H1 (cell line): Measurements from ENCODE around the gene MCC. TPM values are rescaled to one million over a fixed set of nuclear protein-coding genes. Genes with fewer than 3 reads are reported as not detected.

Experiments
- CTCF ChIA-PET: fragments of 300-600 bp; sonication (Branson Sonifier 250); formaldehyde crosslinking; loops from one replicate; lab custom pipeline; 2021; ENCODE audit not compliant: partially characterized antibody; lab: Charles Lee
- POLR2A ChIA-PET: fragments of 300-600 bp; sonication (Branson Sonifier 250); formaldehyde crosslinking; loops from one replicate; lab custom pipeline; 2021; ENCODE audit warnings: inconsistent platforms; ENCODE audit not compliant: partially characterized antibody; lab: Charles Lee
- DNase-seq, 2 experiments: peaks; one replicate each; pipeline versions ENCODE4 v3.0.0 to v3.0.0-alpha.2; 2010 to 2022; ENCODE audit warnings: low spot score in 2 of 2, low read depth in 1 of 2, mixed read lengths in 1 of 2
- FAIRE-seq: peaks from 2 replicates; lab custom pipeline; 2011; peaks lifted over from hg19 to GRCh38; lab: Jason Lieb, UNC
- H2AFZ ChIP-seq: 2 replicates; pipeline ENCODE4 v1.8.1; 2012; ENCODE audit warnings: low read length, inconsistent platforms
- H2AK5ac ChIP-seq: 2 replicates; pipeline ENCODE4 v1.6.1; 2013; ENCODE audit warnings: low read depth, low read length
- H2BK120ac ChIP-seq: replicated peaks from 2 replicates; pipeline ENCODE3; 2013; ENCODE audit warnings: low read depth, low read length, inconsistent platforms
- H2BK12ac ChIP-seq: 2 replicates; pipeline ENCODE4 v1.6.1; 2013; ENCODE audit warnings: low read depth, low read length
- H2BK15ac ChIP-seq: 2 replicates; pipeline ENCODE4 v1.6.1; 2013; ENCODE audit warnings: low read length
- H2BK20ac ChIP-seq: 2 replicates; pipeline ENCODE4 v1.6.1; 2013; ENCODE audit warnings: low read length
- H2BK5ac ChIP-seq: 2 replicates; pipeline ENCODE4 v1.6.1; 2013; ENCODE audit warnings: low read depth, low read length
- H3K14ac ChIP-seq: 2 replicates; pipeline ENCODE4 v1.6.1; 2013; ENCODE audit warnings: inconsistent platforms; ENCODE audit not compliant: insufficient read length
- H3K18ac ChIP-seq: 2 replicates; pipeline ENCODE4 v1.6.1; 2013; ENCODE audit warnings: low read length; ENCODE audit errors: extremely low read depth
- H3K23ac ChIP-seq: 2 replicates; pipeline ENCODE4 v1.6.1; 2013; ENCODE audit warnings: inconsistent platforms; ENCODE audit not compliant: insufficient read length
- H3K23me2 ChIP-seq: 2 replicates; pipeline ENCODE4 v1.6.1; 2013; ENCODE audit warnings: low read depth, low read length
- H3K27ac ChIP-seq: 2 replicates; pipeline ENCODE4 v1.6.1; 2011; ENCODE audit warnings: low read depth, low read length, inconsistent platforms
- H3K27me3 ChIP-seq, 4 experiments: replicated peaks in 1 of 4; 1 replicate in 1 of 4; 2 replicates in 3 of 4; pipeline versions ENCODE4 v1.6.1 to v1.8.1; 2011 to 2013; ENCODE audit warnings: low read length in 3 of 4, mild to moderate bottlenecking in 3 of 4, inconsistent platforms in 2 of 4, mixed read lengths in 2 of 4, moderate library complexity in 1 of 4; ENCODE audit not compliant: control insufficient read depth in 3 of 4, insufficient read depth in 3 of 4; ENCODE audit errors: extremely low read depth in 1 of 4
- H3K36me3 ChIP-seq, 4 experiments: 2 replicates each; pipeline versions ENCODE4 v1.6.1 to v1.8.1; 2011 to 2013; ENCODE audit warnings: mild to moderate bottlenecking in 4 of 4, low read length in 3 of 4, moderate library complexity in 2 of 4, control low read depth in 1 of 4, inconsistent platforms in 1 of 4; ENCODE audit not compliant: insufficient read depth in 4 of 4, control insufficient read depth in 2 of 4
- H3K4ac ChIP-seq: replicated peaks from 2 replicates; pipeline ENCODE3; 2013; ENCODE audit warnings: low read length, low read depth, mixed read lengths, inconsistent platforms; ENCODE audit not compliant: insufficient read length
- H3K4me1 ChIP-seq, 4 experiments: replicated peaks in 1 of 4; 1 replicate in 1 of 4; 2 replicates in 3 of 4; pipeline versions ENCODE4 v1.6.1 to v1.8.1; 2011 to 2013; ENCODE audit warnings: low read length in 3 of 4, inconsistent platforms in 2 of 4, mixed read lengths in 1 of 4; ENCODE audit not compliant: insufficient read depth in 4 of 4, control insufficient read depth in 3 of 4
- H3K4me2 ChIP-seq, 2 experiments: 2 replicates each; pipeline versions ENCODE4 v1.6.1 to v1.8.1; 2011 to 2013; ENCODE audit warnings: low read depth in 2 of 2, low read length in 2 of 2, control low read depth in 1 of 2, inconsistent platforms in 1 of 2, mild to moderate bottlenecking in 1 of 2; ENCODE audit not compliant: insufficient read depth in 1 of 2
- H3K4me3 ChIP-seq, 4 experiments: fragments of 200-600, 300-600 bp in 1 of 4; sonication (generic), shearing (Covaris generic), sonication (Bioruptor Twin) in 1 of 4; 2 replicates each; pipeline versions ENCODE4 v1.5.1 to v1.8.1; 2011 to 2016; ENCODE audit warnings: low read length in 4 of 4, low read depth in 3 of 4, control low read depth in 2 of 4, inconsistent platforms in 2 of 4, mild to moderate bottlenecking in 2 of 4, mixed read lengths in 1 of 4, moderate library complexity in 1 of 4; ENCODE audit not compliant: insufficient read depth in 2 of 4; ENCODE audit errors: extremely low read depth in 1 of 4
- H3K56ac ChIP-seq: replicated peaks from 2 replicates; pipeline ENCODE3; 2013; ENCODE audit warnings: low read depth, mild to moderate bottlenecking, mixed read lengths, low read length, inconsistent platforms; ENCODE audit not compliant: insufficient read length
- H3K79me1 ChIP-seq: 2 replicates; pipeline ENCODE4 v1.6.1; 2013; ENCODE audit warnings: low read depth, low read length, control low read depth
- H3K79me2 ChIP-seq, 2 experiments: 2 replicates each; pipeline versions ENCODE4 v1.6.1 to v1.8.1; 2012 to 2013; ENCODE audit warnings: low read length in 2 of 2, mild to moderate bottlenecking in 2 of 2, inconsistent platforms in 1 of 2; ENCODE audit not compliant: insufficient read depth in 2 of 2, control insufficient read depth in 1 of 2
- H3K9ac ChIP-seq, 4 experiments: replicated peaks in 1 of 4; 1 replicate in 1 of 4; 2 replicates in 3 of 4; pipeline versions ENCODE4 v1.6.1 to v1.8.1; 2011 to 2013; ENCODE audit warnings: low read depth in 3 of 4, low read length in 3 of 4, control low read depth in 2 of 4, mild to moderate bottlenecking in 2 of 4, moderate library complexity in 2 of 4, inconsistent platforms in 1 of 4; ENCODE audit errors: extremely low read depth in 1 of 4
- H3K9me3 ChIP-seq, 2 experiments: 2 replicates each; pipeline versions ENCODE4 v1.6.1 to v1.8.1; 2012 to 2013; ENCODE audit warnings: mild to moderate bottlenecking in 2 of 2, moderate library complexity in 2 of 2, control low read depth in 1 of 2, inconsistent platforms in 1 of 2, low read depth in 1 of 2, low read length in 1 of 2, mixed read lengths in 1 of 2; ENCODE audit not compliant: insufficient read depth in 2 of 2
- H4K20me1 ChIP-seq, 2 experiments: replicated peaks in 1 of 2; 2 replicates each; pipeline versions ENCODE3 to v1.8.1; 2011 to 2013; ENCODE audit warnings: inconsistent platforms in 2 of 2, low read length in 2 of 2, mild to moderate bottlenecking in 1 of 2; ENCODE audit not compliant: insufficient read depth in 2 of 2, control insufficient read depth in 1 of 2
- H4K5ac ChIP-seq: 2 replicates; pipeline ENCODE4 v1.6.1; 2013; ENCODE audit warnings: low read length, low read depth, mixed read lengths, inconsistent platforms; ENCODE audit not compliant: insufficient read length
- H4K8ac ChIP-seq: 2 replicates; pipeline ENCODE4 v1.8.0; 2013; ENCODE audit warnings: mild to moderate bottlenecking, moderate library complexity, low read length, inconsistent platforms; ENCODE audit not compliant: insufficient read depth; ENCODE audit errors: extremely low read depth
- H4K91ac ChIP-seq: replicated peaks from 2 replicates; pipeline ENCODE3; 2013; ENCODE audit warnings: low read length, mixed read lengths, inconsistent platforms; ENCODE audit not compliant: insufficient read length
- ATF3 ChIP-seq: IDR thresholded peaks from 2 replicates; pipeline ENCODE4 v1.6.1; 2011; ENCODE audit warnings: low read depth, mild to moderate bottlenecking, low read length; ENCODE audit not compliant: insufficient read depth
- POU5F1 ChIP-seq: IDR thresholded peaks from 2 replicates; pipeline ENCODE4 v1.6.1; 2011; ENCODE audit warnings: low read depth, mild to moderate bottlenecking, low read length, moderate library complexity
- WGBS, 2 experiments: shearing (Covaris generic) in 1 of 2; methylation state at CpG; one replicate each; pipeline versions ENCODE4 v1.1.6 to v1.1.7; 2013 to 2015; ENCODE audit warnings: low lambda C conversion rate in 2 of 2, mixed read lengths in 2 of 2, inconsistent platforms in 1 of 2, low coverage in 1 of 2, missing lambda C conversion rate in 1 of 2; ENCODE audit not compliant: insufficient replicate concordance in 2 of 2, insufficient coverage in 1 of 2, insufficient read length in 1 of 2; ENCODE audit errors: extremely low coverage in 1 of 2, missing lambda C conversion rate in 1 of 2; 5-methylcytosine and 5-hydroxymethylcytosine counted together
- polyA plus RNA-seq, 7 experiments: library from polyadenylated mRNA; depleted of rRNA in 3 of 7; stranded (reverse) in 5 of 7; unstranded in 2 of 7; fragments of >200 nt in 5 of 7; fragments of 200-250 nt in 2 of 7; gene quantifications; 1 replicate in 5 of 7; 2 replicates in 1 of 7; 4 replicates in 1 of 7; pipeline versions ENCODE4 v1.2.1 to v1.2.3, GENCODE V29; 2011 to 2013; ENCODE audit warnings: missing spikeins in 2 of 7, mixed read lengths in 2 of 7
- total RNA-seq: library from RNA; stranded (reverse); fragmentation: NEBNext Ultra II Directional; extraction: Animal tissue kit (Norgen Biotek cat#: 25700); gene quantifications from 2 replicates; pipeline ENCODE4 v1.2.1, GENCODE V29; 2021

MCC gene
- total and polyA plus RNA-seq, 2 of the 8 experiments (the other 6 are each of a cell fraction or from before 2014, with no cell fraction given), result 2.6 to 18.3 TPM

GRCh38 chr5:113058269-113058668, 430.0 kb downstream of the MCC start:
- FAIRE-seq, result no peak
- Histone ChIP-seq H2BK5ac (no peak overlapping the region), H2BK20ac (no peak overlapping the region), H3K56ac (no peak overlapping the region), H3K79me1 (no peaks in the 10 kb centered on the region), H3K14ac (no peak overlapping the region), H3K23ac (no peak overlapping the region), H2AFZ (no peak overlapping the region), H4K5ac (no peak overlapping the region), H4K8ac (no peak overlapping the region), H3K4me1 (no peaks in the 10 kb centered on the region), H3K79me2 (no peaks in the 10 kb centered on the region), H3K27me3 (no peaks in the 10 kb centered on the region), H3K36me3 (peaks cover 0 to 3% (median under 1%) of the 10 kb centered on the region in 4 experiments; a peak in 1 of 8 replicates), H2AK5ac (no peak overlapping the region), H3K4me2 (no peak overlapping the region), H4K91ac (no peak overlapping the region), H3K4me3 (no peak overlapping the region), H2BK12ac (no peak overlapping the region), H3K27ac (no peak overlapping the region), H3K23me2 (no peaks in the 10 kb centered on the region), H3K4ac (no peak overlapping the region), H3K9ac (no peak overlapping the region), H2BK15ac (peak overlapping the region; percentile 6; the same call in 1 of the 2 replicates), H3K9me3 (no peaks in the 10 kb centered on the region), H4K20me1 (no peaks in the 10 kb centered on the region), H3K18ac (no peak overlapping the region), H2BK120ac (no peak overlapping the region)
- 93% methylated on average over 5 of the region's 5 CpGs; no CpG with 5 or more reads in 1 of the 2 experiments for WGBS, 2 experiments
- ChIA-PET CTCF (interaction anchor here (1.2 to 2.8 kb wide), 6 partner anchors 11 to 278 kb away, joined by 3 to 13 read pairs (median 8); no protein-coding TSS in a partner anchor), POLR2A (no interaction called here)
- TF ChIP-seq POU5F1 (no peak), ATF3 (0 out of 2 replicates have a peak, but pooled peaks have one; percentile 24)
- DNase-seq, result no peak
